Measurements from ENCODE around the gene CHCHD6. TPM values are rescaled to one million over a fixed set of nuclear protein-coding genes. Genes with fewer than 3 reads are reported as not detected.

The CHCHD6 gene
- total RNA-seq, 1 donor = 10.9 TPM

DNA sequence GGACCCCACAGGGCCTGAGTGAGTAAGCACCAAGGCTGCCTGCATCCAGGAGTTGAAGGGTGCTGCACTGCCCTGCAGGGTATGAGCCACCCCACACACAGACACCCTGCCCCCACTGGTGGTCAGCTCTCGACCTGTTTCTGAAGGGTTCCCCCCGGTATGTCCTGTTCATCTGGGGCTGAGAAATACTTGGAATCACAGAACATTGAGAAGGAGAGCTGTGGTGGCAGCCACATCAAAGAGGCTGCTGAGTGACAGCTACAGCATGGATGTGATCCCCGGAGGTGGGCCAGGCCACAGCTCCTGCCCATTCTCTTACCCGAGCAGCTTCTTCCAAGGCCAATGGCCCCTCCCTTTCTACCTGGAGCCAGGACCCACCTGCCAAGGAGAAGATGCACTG is 212.5 kb downstream of the CHCHD6 start:
- Histone ChIP-seq H3K79me2 (ENCODE audit: insufficient read depth, low read length) (no peaks in the 10 kb centered on the region), H3K4me3 (ENCODE audit: insufficient read depth, low read length) (no peak overlapping the region), H3K27ac (ENCODE audit: low read depth, low read length) (no peak overlapping the region), H2AFZ (ENCODE audit: low read length) (no peak overlapping the region), H3K27me3 (ENCODE audit: insufficient read depth, low read length) (no peaks in the 10 kb centered on the region), H3K4me2 (ENCODE audit: insufficient read depth, low read length) (no peak overlapping the region), H3K9me3 (ENCODE audit: low read depth, low read length) (no peaks in the 10 kb centered on the region), H3K4me1 (ENCODE audit: insufficient read depth, low read length) (peaks cover 7% of the 10 kb centered on the region), H3K36me3 (ENCODE audit: insufficient read depth, low read length) (no peaks in the 10 kb centered on the region), H4K20me1 (ENCODE audit: insufficient read depth, low read length) (no peaks in the 10 kb centered on the region)
- DNase-seq (ENCODE audit: insufficient read length, low spot score, missing footprints) = no peak
- TF ChIP-seq, protein P1, sequence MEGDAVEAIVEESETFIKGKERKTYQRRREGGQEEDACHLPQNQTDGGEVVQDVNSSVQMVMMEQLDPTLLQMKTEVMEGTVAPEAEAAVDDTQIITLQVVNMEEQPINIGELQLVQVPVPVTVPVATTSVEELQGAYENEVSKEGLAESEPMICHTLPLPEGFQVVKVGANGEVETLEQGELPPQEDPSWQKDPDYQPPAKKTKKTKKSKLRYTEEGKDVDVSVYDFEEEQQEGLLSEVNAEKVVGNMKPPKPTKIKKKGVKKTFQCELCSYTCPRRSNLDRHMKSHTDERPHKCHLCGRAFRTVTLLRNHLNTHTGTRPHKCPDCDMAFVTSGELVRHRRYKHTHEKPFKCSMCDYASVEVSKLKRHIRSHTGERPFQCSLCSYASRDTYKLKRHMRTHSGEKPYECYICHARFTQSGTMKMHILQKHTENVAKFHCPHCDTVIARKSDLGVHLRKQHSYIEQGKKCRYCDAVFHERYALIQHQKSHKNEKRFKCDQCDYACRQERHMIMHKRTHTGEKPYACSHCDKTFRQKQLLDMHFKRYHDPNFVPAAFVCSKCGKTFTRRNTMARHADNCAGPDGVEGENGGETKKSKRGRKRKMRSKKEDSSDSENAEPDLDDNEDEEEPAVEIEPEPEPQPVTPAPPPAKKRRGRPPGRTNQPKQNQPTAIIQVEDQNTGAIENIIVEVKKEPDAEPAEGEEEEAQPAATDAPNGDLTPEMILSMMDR (IDR thresholded peaks at IDR 0.05; ENCODE audit: extremely low read depth, low read depth, low read length) = no peak

DNA sequence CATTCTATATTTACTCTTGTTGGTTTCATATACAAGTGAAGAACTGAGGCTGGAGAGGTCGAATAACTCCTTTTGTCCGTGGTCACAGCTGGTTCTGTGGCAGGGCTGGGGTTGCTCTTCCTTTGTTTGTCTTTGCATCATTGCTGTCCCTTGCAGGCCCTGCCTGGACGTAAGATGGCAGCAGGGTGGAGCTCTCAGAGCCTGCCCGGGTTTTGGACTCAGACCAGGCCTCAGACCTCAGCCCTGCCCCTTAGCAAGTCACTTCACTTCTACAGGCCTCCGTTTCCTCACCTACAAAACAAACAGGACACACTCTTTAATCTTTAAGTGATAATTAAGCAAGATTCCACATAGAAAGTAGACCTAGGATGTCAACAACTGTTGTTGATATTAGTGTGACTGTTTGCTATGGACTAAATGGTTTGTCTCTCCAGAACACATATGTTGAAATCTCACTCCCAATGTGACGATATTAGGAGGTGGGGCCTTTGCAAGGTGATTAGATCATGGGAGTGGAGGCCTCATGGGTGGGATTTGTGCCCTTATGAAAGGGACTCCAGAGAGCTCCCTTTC is 213.3 kb downstream of the CHCHD6 start:
- TF ChIP-seq, protein P1 (IDR thresholded peaks at IDR 0.05; ENCODE audit: extremely low read depth, low read depth, low read length) = no peak
- no peak overlapping the region for H3K27ac ChIP-seq (ENCODE audit: low read depth, low read length)
- H3K27me3 ChIP-seq (ENCODE audit: insufficient read depth, low read length) = no peaks in the 10 kb centered on the region
- no peaks in the 10 kb centered on the region for H3K36me3 ChIP-seq (ENCODE audit: insufficient read depth, low read length)
- H3K4me1 ChIP-seq (ENCODE audit: insufficient read depth, low read length) = no peaks in the 10 kb centered on the region
- no peaks in the 10 kb centered on the region for H3K79me2 ChIP-seq (ENCODE audit: insufficient read depth, low read length)
- H3K4me3 ChIP-seq (ENCODE audit: insufficient read depth, low read length) = no peak overlapping the region
- no peaks in the 10 kb centered on the region for H3K9me3 ChIP-seq (ENCODE audit: low read depth, low read length)
- no peak overlapping the region for H2AFZ ChIP-seq (ENCODE audit: low read length)
- DNase-seq (ENCODE audit: insufficient read length, low spot score, missing footprints) = no peak
- no peaks in the 10 kb centered on the region for H4K20me1 ChIP-seq (ENCODE audit: insufficient read depth, low read length)
- no peak overlapping the region for H3K4me2 ChIP-seq (ENCODE audit: insufficient read depth, low read length)

DNA sequence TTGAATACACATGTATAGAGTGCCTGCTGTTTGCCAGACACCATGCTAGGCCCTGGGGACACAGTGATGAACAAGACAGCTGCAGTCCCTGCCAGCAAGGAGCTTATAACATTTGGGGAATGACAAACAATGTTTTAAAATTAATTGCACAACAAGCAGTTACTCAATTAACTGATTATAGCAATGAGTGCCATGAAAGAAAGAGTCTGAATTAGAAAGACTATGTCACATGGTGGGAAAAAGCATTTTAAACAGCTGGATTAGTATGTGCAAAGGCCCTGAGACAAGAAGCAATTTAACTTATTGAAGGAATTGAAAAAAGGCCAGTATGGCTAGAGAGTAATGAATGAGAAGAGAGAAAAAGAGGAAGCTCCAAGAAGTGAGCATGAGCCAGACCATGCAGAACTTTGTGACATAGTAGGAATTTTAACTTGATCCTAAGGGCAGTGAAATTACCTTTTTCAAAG is 214.3 kb downstream of the CHCHD6 start:
- no peak overlapping the region for H3K27ac ChIP-seq (ENCODE audit: low read depth, low read length)
- H3K79me2 ChIP-seq (ENCODE audit: insufficient read depth, low read length) = no peaks in the 10 kb centered on the region
- TF ChIP-seq, protein P1 (IDR thresholded peaks at IDR 0.05; ENCODE audit: extremely low read depth, low read depth, low read length) = no peak
- H3K36me3 ChIP-seq (ENCODE audit: insufficient read depth, low read length) = no peaks in the 10 kb centered on the region
- H3K4me1 ChIP-seq (ENCODE audit: insufficient read depth, low read length) = no peaks in the 10 kb centered on the region
- H3K4me3 ChIP-seq (ENCODE audit: insufficient read depth, low read length) = no peak overlapping the region
- H4K20me1 ChIP-seq (ENCODE audit: insufficient read depth, low read length) = no peaks in the 10 kb centered on the region
- no peaks in the 10 kb centered on the region for H3K27me3 ChIP-seq (ENCODE audit: insufficient read depth, low read length)
- H3K4me2 ChIP-seq (ENCODE audit: insufficient read depth, low read length) = no peak overlapping the region
- no peaks in the 10 kb centered on the region for H3K9me3 ChIP-seq (ENCODE audit: low read depth, low read length)
- no peak for DNase-seq (ENCODE audit: insufficient read length, low spot score, missing footprints)
- H2AFZ ChIP-seq (ENCODE audit: low read length) = no peak overlapping the region

DNA sequence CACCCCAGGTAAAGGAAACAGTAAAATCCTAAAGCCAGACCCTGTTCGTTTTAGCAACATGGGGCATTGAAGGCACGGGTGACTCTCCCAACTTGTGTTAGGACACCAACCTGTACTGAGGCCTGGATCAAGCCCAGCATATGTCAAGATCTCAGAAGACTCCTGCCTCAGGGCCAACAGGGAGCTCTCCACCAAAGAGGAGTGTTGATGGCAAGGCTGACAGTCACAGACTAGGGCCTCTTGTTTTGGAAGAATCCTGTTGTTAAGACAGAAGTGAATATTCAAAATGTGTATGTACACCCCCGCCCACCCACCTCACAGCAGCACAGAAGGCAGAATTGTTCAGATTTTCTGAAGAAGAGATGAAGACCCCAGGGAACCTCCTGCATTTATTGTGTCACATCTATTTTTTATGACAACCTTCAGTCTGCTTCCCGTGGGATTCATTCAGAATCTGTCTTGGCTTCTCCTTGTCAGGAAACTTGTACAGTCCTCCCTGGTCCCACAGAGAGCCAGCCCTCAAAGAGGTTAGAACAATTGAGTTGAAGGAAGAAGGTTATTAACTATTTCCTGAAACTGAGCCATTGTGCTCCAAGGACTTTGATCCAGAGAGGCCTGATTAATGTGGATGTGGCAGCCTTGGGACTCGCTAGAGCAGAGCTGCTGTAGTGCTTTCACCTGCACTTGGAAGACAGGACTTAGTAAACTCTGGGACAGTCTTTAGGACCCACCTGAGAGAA is 217.2 kb downstream of the CHCHD6 start:
- Histone ChIP-seq H3K4me3 (ENCODE audit: insufficient read depth, low read length) (no peak overlapping the region), H4K20me1 (ENCODE audit: insufficient read depth, low read length) (no peaks in the 10 kb centered on the region), H3K36me3 (ENCODE audit: insufficient read depth, low read length) (no peaks in the 10 kb centered on the region), H3K4me2 (ENCODE audit: insufficient read depth, low read length) (no peak overlapping the region), H3K9me3 (ENCODE audit: low read depth, low read length) (no peaks in the 10 kb centered on the region), H3K27ac (ENCODE audit: low read depth, low read length) (no peak overlapping the region), H3K79me2 (ENCODE audit: insufficient read depth, low read length) (no peaks in the 10 kb centered on the region), H2AFZ (ENCODE audit: low read length) (no peak overlapping the region), H3K27me3 (ENCODE audit: insufficient read depth, low read length) (no peaks in the 10 kb centered on the region), H3K4me1 (ENCODE audit: insufficient read depth, low read length) (peaks cover 20% of the 10 kb centered on the region)
- TF ChIP-seq, protein P1 (IDR thresholded peaks at IDR 0.05; ENCODE audit: extremely low read depth, low read depth, low read length) = no peak
- DNase-seq (ENCODE audit: insufficient read length, low spot score, missing footprints) = no peak
